CD4-positive, alpha-beta T cell treated with Interleukin-6 at 100 ng/mL for 8 hours (primary cell): ENCODE results near the gene WDFY1.
"Not testable (repeated sequence)": the region's sequence is repeated elsewhere in the genome, so short reads cannot be mapped to it uniquely, and the experiment has no call there.

Experiments
- DNase-seq: peaks from one replicate; pipeline ENCODE4 v3.0.0-alpha.2; 2020; ENCODE audit warnings: mixed read lengths, low spot score

The WDFY1 gene

GRCh38 chr2:223957092-223957851, 12.1 kb upstream of the WDFY1 start, which contains the start of gene MRPL44:
MRPL44 (plus strand) TSS chr2:223957463; CDS start chr2:223957473, 10 bp downstream.
- peak; percentile 93 for DNase-seq

GRCh38 chr2:223956300-223956699, 11.2 kb upstream of the WDFY1 start:
- DNase-seq: no peak

- DNase-seq: no peak
These were observed 9.3 kb upstream of the WDFY1 start for GRCh38 chr2:223954401-223954800.

- DNase-seq: no peak
These were observed 7.3 kb upstream of the WDFY1 start for GRCh38 chr2:223952280-223952968.

- no peak for DNase-seq
These were observed 5.6 kb upstream of the WDFY1 start for GRCh38 chr2:223950448-223951347.

- no peak for DNase-seq
These were observed 4.2 kb upstream of the WDFY1 start for GRCh38 chr2:223949241-223949840.

- no peak for DNase-seq
These were observed 2.6 kb upstream of the WDFY1 start for GRCh38 chr2:223947711-223948205.

- no peak for DNase-seq
These were observed 620 bp upstream of the WDFY1 start for GRCh38 chr2:223945755-223946154.

GRCh38 chr2:223944166-223944702, 901 bp downstream of the WDFY1 start:
- no peak for DNase-seq

GRCh38 chr2:223943561-223944008, 1.6 kb downstream of the WDFY1 start:
- DNase-seq: no peak

- no peak for DNase-seq
These were observed 2.0 kb downstream of the WDFY1 start for GRCh38 chr2:223943135-223943534.

GRCh38 chr2:223941579-223942277, 3.4 kb downstream of the WDFY1 start:
- DNase-seq: peak; percentile 56

- DNase-seq: not testable (repeated sequence)
These were observed 5.7 kb downstream of the WDFY1 start for GRCh38 chr2:223939438-223939837.

GRCh38 chr2:223937535-223937934, 7.6 kb downstream of the WDFY1 start:
- no peak for DNase-seq

- DNase-seq: no peak
These were observed 8.2 kb downstream of the WDFY1 start for GRCh38 chr2:223936862-223937326.

- no peak for DNase-seq
These were observed 9.5 kb downstream of the WDFY1 start for GRCh38 chr2:223935459-223936125.

GRCh38 chr2:223934870-223935269, 10.3 kb downstream of the WDFY1 start:
- DNase-seq: no peak

GRCh38 chr2:223932816-223933800, 12.0 kb downstream of the WDFY1 start:
- no peak for DNase-seq
